ENCODE results near the gene HGS.

Gene HGS

GRCh38 chr17:81655378-81656117 is 28.3 kb upstream of the HGS start:
- no peak for DNase-seq (ENCODE audit: low spot score)

GRCh38 chr17:81656118-81656743 is 27.6 kb upstream of the HGS start, which contains the start of gene PDE6G:
TSS of gene PDE6G (minus strand) at chr17:81656542. CDS start at chr17:81653305, 3,237 bp downstream.
- no peak for DNase-seq (ENCODE audit: low spot score)

GRCh38 chr17:81656835-81657234 is 27.0 kb upstream of the HGS start:
- DNase-seq (ENCODE audit: low spot score): no peak

GRCh38 chr17:81659038-81659437 is 24.8 kb upstream of the HGS start:
- no peak for DNase-seq (ENCODE audit: low spot score)

GRCh38 chr17:81660441-81660840 is 23.4 kb upstream of the HGS start:
- DNase-seq (ENCODE audit: low spot score): no peak

GRCh38 chr17:81662002-81662401 is 21.8 kb upstream of the HGS start:
- no peak for DNase-seq (ENCODE audit: low spot score)

- DNase-seq (ENCODE audit: low spot score): no peak
These were observed 19.8 kb upstream of the HGS start for GRCh38 chr17:81664051-81664470.

GRCh38 chr17:81665205-81666091 is 18.4 kb upstream of the HGS start:
- peak; percentile 46 for DNase-seq (ENCODE audit: low spot score)

GRCh38 chr17:81666092-81666341 is 17.8 kb upstream of the HGS start:
- DNase-seq (ENCODE audit: low spot score): no peak

- DNase-seq (ENCODE audit: low spot score): peak; percentile 94
These were observed 17.2 kb upstream of the HGS start, which contains the start of the genes CCDC137 and OXLD1 for GRCh38 chr17:81666342-81667191. TSS of gene CCDC137 (plus strand) at chr17:81666737. CDS start at chr17:81666767, 30 bp downstream. TSS of gene OXLD1 (minus strand) at chr17:81666605. CDS start at chr17:81666577, 28 bp downstream.

- peak; percentile 41 for DNase-seq (ENCODE audit: low spot score)
These were observed 16.1 kb upstream of the HGS start for GRCh38 chr17:81667754-81668153.

GRCh38 chr17:81672504-81672903 is 11.3 kb upstream of the HGS start:
- DNase-seq (ENCODE audit: low spot score): no peak

GRCh38 chr17:81672954-81673353 is 10.9 kb upstream of the HGS start:
- DNase-seq (ENCODE audit: low spot score): no peak

GRCh38 chr17:81673561-81674258 is 10.1 kb upstream of the HGS start:
- DNase-seq (ENCODE audit: low spot score): no peak

- DNase-seq (ENCODE audit: low spot score): peak; percentile 54
These were observed 8.1 kb upstream of the HGS start for GRCh38 chr17:81675515-81676221.

GRCh38 chr17:81676906-81677305 is 6.9 kb upstream of the HGS start:
- DNase-seq (ENCODE audit: low spot score): no peak

GRCh38 chr17:81680150-81680549 is 3.7 kb upstream of the HGS start:
- DNase-seq (ENCODE audit: low spot score): no peak

GRCh38 chr17:81681672-81682071 is 2.1 kb upstream of the HGS start:
- DNase-seq (ENCODE audit: low spot score): no peak

GRCh38 chr17:81682565-81683207 is 1.1 kb upstream of the HGS start:
- no peak for DNase-seq (ENCODE audit: low spot score)

- no peak for DNase-seq (ENCODE audit: low spot score)
These were observed 615 bp upstream of the HGS start for GRCh38 chr17:81683208-81683583.
